ENCODE data around the gene SLC25A45.

SLC25A45 gene

DNA sequence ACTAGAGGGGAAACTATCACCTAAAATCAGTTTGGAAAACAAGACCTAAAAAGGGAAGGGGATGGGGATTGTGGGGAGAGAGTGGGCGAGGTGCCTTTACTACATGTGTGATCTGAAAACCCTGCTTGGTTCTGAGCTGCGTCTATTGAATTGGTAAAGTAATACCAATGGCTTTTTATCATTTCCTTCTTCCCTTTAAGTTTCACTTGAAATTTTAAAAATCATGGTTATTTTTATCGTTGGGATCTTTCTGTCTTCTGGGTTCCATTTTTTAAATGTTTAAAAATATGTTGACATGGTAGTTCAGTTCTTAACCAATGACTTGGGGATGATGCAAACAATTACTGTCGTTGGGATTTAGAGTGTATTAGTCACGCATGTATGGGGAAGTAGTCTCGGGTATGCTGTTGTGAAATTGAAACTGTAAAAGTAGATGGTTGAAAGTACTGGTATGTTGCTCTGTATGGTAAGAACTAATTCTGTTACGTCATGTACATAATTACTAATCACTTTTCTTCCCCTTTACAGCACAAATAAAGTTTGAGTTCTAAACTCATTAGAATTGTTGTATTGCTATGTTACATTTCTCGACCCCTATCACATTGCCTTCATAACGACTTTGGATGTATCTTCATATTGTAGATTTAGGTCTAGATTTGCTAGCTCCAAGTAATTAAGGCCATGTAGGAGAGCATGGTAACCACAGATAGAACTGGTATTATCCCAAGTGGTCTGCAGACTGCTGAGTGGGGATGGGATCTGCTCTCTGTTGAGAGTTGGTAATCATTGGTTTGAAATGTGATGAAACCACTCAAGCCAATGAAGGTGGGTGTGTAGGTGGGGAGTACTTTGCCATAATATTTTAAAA, 43.8 kb upstream of the SLC25A45 start:
- H3K36me3 ChIP-seq (ENCODE audit: control insufficient read depth, insufficient read depth, low read length) = no peaks in the 10 kb centered on the region
- H3K4me3 ChIP-seq (ENCODE audit: low read length) = no peak overlapping the region
- H3K4me1 ChIP-seq (ENCODE audit: control insufficient read depth, insufficient read depth, low read length) = peaks cover 27% of the 10 kb centered on the region
- no CpG with 5 or more reads among the region's 9 CpGs for WGBS (ENCODE audit: insufficient coverage, insufficient read length)
- H3K27ac ChIP-seq (ENCODE audit: low read length) = no peak overlapping the region
- DNase-seq (ENCODE audit: low read depth, low spot score) = no peak
- no peaks in the 10 kb centered on the region for H3K9me3 ChIP-seq (ENCODE audit: control insufficient read depth, insufficient read depth, low read length)
- H3K27me3 ChIP-seq (ENCODE audit: control insufficient read depth, insufficient read depth, low read length) = no peaks in the 10 kb centered on the region

DNA sequence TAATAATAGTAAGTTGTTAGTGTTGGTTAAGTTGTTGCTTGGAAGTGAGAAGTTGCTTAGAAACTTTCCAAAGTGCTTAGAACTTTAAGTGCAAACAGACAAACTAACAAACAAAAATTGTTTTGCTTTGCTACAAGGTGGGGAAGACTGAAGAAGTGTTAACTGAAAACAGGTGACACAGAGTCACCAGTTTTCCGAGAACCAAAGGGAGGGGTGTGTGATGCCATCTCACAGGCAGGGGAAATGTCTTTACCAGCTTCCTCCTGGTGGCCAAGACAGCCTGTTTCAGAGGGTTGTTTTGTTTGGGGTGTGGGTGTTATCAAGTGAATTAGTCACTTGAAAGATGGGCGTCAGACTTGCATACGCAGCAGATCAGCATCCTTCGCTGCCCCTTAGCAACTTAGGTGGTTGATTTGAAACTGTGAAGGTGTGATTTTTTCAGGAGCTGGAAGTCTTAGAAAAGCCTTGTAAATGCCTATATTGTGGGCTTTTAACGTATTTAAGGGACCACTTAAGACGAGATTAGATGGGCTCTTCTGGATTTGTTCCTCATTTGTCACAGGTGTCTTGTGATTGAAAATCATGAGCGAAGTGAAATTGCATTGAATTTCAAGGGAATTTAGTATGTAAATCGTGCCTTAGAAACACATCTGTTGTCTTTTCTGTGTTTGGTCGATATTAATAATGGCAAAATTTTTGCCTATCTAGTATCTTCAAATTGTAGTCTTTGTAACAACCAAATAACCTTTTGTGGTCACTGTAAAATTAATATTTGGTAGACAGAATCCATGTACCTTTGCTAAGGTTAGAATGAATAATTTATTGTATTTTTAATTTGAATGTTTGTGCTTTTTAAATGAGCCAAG, 42.9 kb upstream of the SLC25A45 start:
- H3K27ac ChIP-seq (ENCODE audit: low read length) = no peak overlapping the region
- H3K9me3 ChIP-seq (ENCODE audit: control insufficient read depth, insufficient read depth, low read length) = no peaks in the 10 kb centered on the region
- WGBS (ENCODE audit: insufficient coverage, insufficient read length) = no CpG with 5 or more reads among the region's 9 CpGs
- no peaks in the 10 kb centered on the region for H3K27me3 ChIP-seq (ENCODE audit: control insufficient read depth, insufficient read depth, low read length)
- peaks cover 28% of the 10 kb centered on the region for H3K4me1 ChIP-seq (ENCODE audit: control insufficient read depth, insufficient read depth, low read length)
- no peak for DNase-seq (ENCODE audit: low read depth, low spot score)
- no peak overlapping the region; the same call in 1 of the 2 replicates for H3K4me3 ChIP-seq (ENCODE audit: low read length)
- H3K36me3 ChIP-seq (ENCODE audit: control insufficient read depth, insufficient read depth, low read length) = no peaks in the 10 kb centered on the region

DNA sequence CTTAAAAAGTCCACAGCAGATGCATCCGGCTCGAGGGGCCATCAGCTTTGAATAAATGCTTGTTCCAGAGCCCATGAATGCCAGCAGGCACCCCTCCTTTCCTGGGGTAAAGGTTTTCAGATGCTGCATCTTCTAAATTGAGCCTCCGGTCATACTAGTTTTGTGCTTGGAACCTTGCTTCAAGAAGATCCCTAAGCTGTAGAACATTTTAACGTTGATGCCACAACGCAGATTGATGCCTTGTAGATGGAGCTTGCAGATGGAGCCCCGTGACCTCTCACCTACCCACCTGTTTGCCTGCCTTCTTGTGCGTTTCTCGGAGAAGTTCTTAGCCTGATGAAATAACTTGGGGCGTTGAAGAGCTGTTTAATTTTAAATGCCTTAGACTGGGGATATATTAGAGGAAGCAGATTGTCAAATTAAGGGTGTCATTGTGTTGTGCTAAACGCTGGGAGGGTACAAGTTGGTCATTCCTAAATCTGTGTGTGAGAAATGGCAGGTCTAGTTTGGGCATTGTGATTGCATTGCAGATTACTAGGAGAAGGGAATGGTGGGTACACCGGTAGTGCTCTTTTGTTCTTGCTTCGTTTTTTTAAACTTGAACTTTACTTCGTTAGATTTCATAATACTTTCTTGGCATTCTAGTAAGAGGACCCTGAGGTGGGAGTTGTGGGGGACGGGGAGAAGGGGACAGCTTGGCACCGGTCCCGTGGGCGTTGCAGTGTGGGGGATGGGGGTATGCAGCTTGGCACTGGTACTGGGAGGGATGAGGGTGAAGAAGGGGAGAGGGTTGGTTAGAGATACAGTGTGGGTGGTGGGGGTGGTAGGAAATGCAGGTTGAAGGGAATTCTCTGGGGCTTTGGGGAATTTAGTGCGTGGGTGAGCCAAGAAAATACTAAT, 42.0 kb upstream of the SLC25A45 start:
- no peaks in the 10 kb centered on the region for H3K27me3 ChIP-seq (ENCODE audit: control insufficient read depth, insufficient read depth, low read length)
- no peak overlapping the region for H3K27ac ChIP-seq (ENCODE audit: low read length)
- H3K36me3 ChIP-seq (ENCODE audit: control insufficient read depth, insufficient read depth, low read length) = no peaks in the 10 kb centered on the region
- 100% methylated on average over 1 of the region's 18 CpGs for WGBS (ENCODE audit: insufficient coverage, insufficient read length)
- H3K9me3 ChIP-seq (ENCODE audit: control insufficient read depth, insufficient read depth, low read length) = no peaks in the 10 kb centered on the region
- DNase-seq (ENCODE audit: low read depth, low spot score) = no peak
- no peak overlapping the region; the same call in 1 of the 2 replicates for H3K4me3 ChIP-seq (ENCODE audit: low read length)
- peaks cover 25% of the 10 kb centered on the region for H3K4me1 ChIP-seq (ENCODE audit: control insufficient read depth, insufficient read depth, low read length)

DNA sequence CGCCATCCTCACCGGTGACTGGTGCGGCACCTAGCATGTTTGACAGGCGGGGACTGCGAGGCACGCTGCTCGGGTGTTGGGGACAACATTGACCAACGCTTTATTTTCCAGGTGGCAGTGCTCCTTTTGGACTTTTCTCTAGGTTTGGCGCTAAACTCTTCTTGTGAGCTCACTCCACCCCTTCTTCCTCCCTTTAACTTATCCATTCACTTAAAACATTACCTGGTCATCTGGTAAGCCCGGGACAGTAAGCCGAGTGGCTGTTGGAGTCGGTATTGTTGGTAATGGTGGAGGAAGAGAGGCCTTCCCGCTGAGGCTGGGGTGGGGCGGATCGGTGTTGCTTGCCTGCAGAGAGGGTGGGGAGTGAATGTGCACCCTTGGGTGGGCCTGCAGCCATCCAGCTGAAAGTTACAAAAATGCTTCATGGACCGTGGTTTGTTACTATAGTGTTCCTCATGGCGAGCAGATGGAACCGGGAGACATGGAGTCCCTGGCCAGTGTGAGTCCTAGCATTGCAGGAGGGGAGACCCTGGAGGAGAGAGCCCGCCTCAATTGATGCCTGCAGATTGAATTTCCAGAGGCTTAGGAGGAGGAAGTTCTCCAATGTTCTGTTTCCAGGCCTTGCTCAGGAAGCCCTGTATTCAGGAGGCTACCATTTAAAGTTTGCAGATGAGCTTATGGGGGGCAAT, 41.2 kb upstream of the SLC25A45 start:
- no peak overlapping the region for H3K27ac ChIP-seq (ENCODE audit: low read length)
- no peaks in the 10 kb centered on the region for H3K27me3 ChIP-seq (ENCODE audit: control insufficient read depth, insufficient read depth, low read length)
- H3K4me3 ChIP-seq (ENCODE audit: low read length) = peak overlapping the region; percentile 3; the same call in 1 of the 2 replicates
- H3K4me1 ChIP-seq (ENCODE audit: control insufficient read depth, insufficient read depth, low read length) = peaks cover 25% of the 10 kb centered on the region
- no peaks in the 10 kb centered on the region for H3K9me3 ChIP-seq (ENCODE audit: control insufficient read depth, insufficient read depth, low read length)
- no peaks in the 10 kb centered on the region for H3K36me3 ChIP-seq (ENCODE audit: control insufficient read depth, insufficient read depth, low read length)
- WGBS (ENCODE audit: insufficient coverage, insufficient read length) = no CpG with 5 or more reads among the region's 19 CpGs
- DNase-seq (ENCODE audit: low read depth, low spot score) = no peak

DNA sequence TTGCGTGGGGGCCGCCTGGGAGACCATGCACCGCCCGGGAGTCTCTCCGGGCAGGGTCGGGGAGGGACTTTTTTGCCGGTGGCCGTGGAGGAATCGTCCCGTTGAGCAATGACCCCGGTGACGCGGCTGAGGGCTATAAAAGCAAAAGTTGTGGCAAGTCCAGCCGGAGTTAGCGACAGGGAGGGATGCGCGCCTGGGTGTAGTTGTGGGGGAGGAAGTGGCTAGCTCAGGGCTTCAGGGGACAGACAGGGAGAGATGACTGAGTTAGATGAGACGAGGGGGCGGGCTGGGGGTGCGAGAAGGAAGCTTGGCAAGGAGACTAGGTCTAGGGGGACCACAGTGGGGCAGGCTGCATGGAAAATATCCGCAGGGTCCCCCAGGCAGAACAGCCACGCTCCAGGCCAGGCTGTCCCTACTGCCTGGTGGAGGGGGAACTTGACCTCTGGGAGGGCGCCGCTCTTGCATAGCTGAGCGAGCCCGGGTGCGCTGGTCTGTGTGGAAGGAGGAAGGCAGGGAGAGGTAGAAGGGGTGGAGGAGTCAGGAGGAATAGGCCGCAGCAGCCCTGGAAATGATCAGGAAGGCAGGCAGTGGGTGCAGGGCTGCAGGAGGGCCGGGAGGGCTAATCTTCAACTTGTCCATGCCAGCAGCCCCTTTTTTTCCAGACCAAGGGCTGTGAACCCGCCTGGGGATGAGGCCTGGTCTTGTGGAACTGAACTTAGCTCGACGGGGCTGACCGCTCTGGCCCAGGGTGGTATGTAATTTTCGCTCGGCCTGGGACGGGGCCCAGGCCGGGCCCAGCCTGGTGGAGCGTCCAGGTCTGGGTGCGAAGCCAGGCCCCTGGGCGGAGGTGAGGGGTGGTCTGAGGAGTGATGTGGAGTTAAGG, 40.4 kb upstream of the SLC25A45 start, which contains the start of gene NEAT1:
Gene NEAT1 (plus strand): TSS at position 166 of the 883 bp plus-strand sequence.
- peaks cover 26% of the 10 kb centered on the region for H3K4me1 ChIP-seq (ENCODE audit: control insufficient read depth, insufficient read depth, low read length)
- H3K9me3 ChIP-seq (ENCODE audit: control insufficient read depth, insufficient read depth, low read length) = no peaks in the 10 kb centered on the region
- H3K36me3 ChIP-seq (ENCODE audit: control insufficient read depth, insufficient read depth, low read length) = no peaks in the 10 kb centered on the region
- no CpG with 5 or more reads among the region's 40 CpGs for WGBS (ENCODE audit: insufficient coverage, insufficient read length)
- DNase-seq (ENCODE audit: low read depth, low spot score) = no peak
- peak within 1 kb of the TSS; percentile 39; the same call in 1 of the 2 replicates for H3K4me3 ChIP-seq (ENCODE audit: low read length)
- no peak within 1 kb of the TSS for H3K27ac ChIP-seq (ENCODE audit: low read length)
- no peaks in the 10 kb centered on the region for H3K27me3 ChIP-seq (ENCODE audit: control insufficient read depth, insufficient read depth, low read length)

DNA sequence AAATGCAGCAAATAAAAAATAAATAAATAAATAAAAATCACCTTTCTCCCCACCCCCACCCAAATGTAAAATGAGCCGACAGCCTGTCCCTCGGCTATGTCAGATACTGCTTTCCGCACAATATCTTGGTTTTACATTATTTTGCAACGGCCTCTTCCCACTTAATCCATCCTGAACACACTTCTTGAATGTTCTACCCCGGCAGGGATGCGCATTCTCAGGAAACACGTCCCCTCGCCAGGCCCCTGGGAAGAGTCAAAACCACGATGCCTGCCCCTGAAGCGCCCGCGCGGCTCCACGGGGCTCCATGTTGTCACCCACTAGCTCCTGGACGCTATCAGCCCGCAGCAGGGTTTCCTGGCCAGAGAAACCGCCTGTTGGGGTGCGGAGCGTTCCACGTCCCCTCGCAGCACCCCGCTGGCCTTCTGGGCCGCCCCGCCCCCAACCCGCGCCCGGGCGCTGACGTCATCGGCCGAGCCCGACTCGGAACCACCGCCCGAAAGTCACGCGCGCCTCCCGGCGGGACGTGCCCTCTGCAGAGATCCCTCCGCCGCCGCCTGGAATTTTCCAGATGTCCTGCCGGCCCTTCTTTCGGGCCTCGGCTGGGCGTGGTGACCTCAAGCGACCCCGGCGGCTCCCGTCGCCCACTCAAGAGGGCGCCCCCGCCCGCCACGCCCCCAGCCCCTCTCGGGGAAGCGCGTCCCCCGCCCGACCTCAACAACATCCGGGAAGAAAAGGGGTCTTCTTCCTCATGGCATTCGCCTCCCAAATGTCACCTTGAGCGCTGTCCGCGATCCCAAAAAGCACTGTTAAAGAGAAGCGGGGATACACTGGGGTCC, 39.6 kb upstream of the SLC25A45 start:
- DNase-seq (ENCODE audit: low read depth, low spot score) = peak; percentile 73
- Histone ChIP-seq H3K4me3 (ENCODE audit: low read length) (peak overlapping the region; percentile 39; the same call in 1 of the 2 replicates), H3K4me1 (ENCODE audit: control insufficient read depth, insufficient read depth, low read length) (peaks cover 30% of the 10 kb centered on the region), H3K27me3 (ENCODE audit: control insufficient read depth, insufficient read depth, low read length) (no peaks in the 10 kb centered on the region), H3K36me3 (ENCODE audit: control insufficient read depth, insufficient read depth, low read length) (no peaks in the 10 kb centered on the region), H3K9me3 (ENCODE audit: control insufficient read depth, insufficient read depth, low read length) (no peaks in the 10 kb centered on the region), H3K27ac (ENCODE audit: low read length) (no peak overlapping the region)
- WGBS (ENCODE audit: insufficient coverage, insufficient read length) = no CpG with 5 or more reads among the region's 68 CpGs

DNA sequence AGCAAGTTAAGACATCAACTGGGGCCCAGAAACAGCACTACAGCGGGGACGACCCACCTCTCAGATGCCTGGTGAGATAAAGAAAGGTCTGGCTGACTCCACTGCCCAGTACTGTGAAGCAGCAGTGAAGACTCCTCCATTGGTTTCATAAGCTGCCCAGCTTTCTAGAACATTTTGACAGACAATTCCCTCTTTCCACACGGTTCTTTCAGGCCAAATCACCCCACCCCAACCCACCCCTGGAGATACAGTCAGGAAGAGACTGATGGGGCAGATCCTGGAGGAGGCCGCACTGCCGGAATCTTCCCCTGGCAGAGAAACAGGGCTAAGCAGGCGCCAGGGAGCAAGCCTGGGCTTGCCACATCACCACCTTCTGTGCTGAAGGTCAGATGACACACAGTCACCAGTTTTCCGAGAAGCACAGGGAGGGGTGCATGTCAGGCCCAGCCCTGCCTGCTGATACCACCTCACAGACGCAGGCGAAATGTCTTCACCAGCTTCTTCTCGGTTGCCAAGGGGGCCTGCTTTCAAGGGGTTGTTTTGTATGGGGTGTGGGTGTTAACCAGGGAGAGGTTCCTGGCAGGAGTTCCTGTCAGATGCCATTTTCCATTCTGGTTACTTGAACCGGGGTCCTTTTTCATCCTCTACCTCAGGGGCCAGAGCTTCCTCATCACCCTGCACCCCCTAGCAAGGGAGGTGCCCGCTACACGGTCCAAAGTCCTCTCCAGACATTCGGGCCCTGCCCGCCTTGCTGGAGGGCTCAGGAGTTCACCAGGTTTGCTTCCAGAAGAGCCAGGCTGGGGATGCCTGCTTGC, 38.7 kb upstream of the SLC25A45 start:
- H3K27me3 ChIP-seq (ENCODE audit: control insufficient read depth, insufficient read depth, low read length) = no peaks in the 10 kb centered on the region
- no peaks in the 10 kb centered on the region for H3K9me3 ChIP-seq (ENCODE audit: control insufficient read depth, insufficient read depth, low read length)
- no peak overlapping the region for H3K27ac ChIP-seq (ENCODE audit: low read length)
- WGBS (ENCODE audit: insufficient coverage, insufficient read length) = no CpG with 5 or more reads among the region's 15 CpGs
- no peak overlapping the region for H3K4me3 ChIP-seq (ENCODE audit: low read length)
- DNase-seq (ENCODE audit: low read depth, low spot score) = no peak
- peaks cover 29% of the 10 kb centered on the region for H3K4me1 ChIP-seq (ENCODE audit: control insufficient read depth, insufficient read depth, low read length)
- H3K36me3 ChIP-seq (ENCODE audit: control insufficient read depth, insufficient read depth, low read length) = no peaks in the 10 kb centered on the region

DNA sequence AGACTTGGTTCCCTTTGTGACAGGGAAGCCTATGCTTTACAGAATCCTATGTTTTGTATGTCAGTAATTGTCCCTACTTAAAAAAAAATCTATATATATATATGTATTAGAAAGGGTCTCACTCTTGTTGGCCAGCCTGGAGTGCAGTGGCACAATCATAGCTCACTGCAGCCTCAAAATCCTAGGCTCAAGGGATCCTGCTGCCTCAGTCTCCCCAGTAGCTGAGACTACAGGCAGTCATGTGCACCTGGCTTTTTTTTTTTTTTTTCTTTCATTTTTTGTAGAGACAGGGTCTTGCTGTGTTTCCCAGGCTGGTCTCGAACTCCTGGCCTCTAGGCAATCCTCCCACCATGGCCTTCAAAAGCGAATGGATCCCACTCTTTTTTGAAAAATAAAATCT, 38.1 kb upstream of the SLC25A45 start:
- no peak for DNase-seq (ENCODE audit: low read depth, low spot score)
- H3K27me3 ChIP-seq (ENCODE audit: control insufficient read depth, insufficient read depth, low read length) = no peaks in the 10 kb centered on the region
- H3K4me1 ChIP-seq (ENCODE audit: control insufficient read depth, insufficient read depth, low read length) = peaks cover 29% of the 10 kb centered on the region
- no peak overlapping the region for H3K4me3 ChIP-seq (ENCODE audit: low read length)
- H3K36me3 ChIP-seq (ENCODE audit: control insufficient read depth, insufficient read depth, low read length) = no peaks in the 10 kb centered on the region
- no peak overlapping the region for H3K27ac ChIP-seq (ENCODE audit: low read length)
- no peaks in the 10 kb centered on the region for H3K9me3 ChIP-seq (ENCODE audit: control insufficient read depth, insufficient read depth, low read length)
- WGBS (ENCODE audit: insufficient coverage, insufficient read length) = no CpG with 5 or more reads among the region's 2 CpGs
